SHP77 treated with DMSO at 0.1 percent for 48 hours (cell line): ENCODE results near the gene GDA.

Experiments used
- DNase-seq: peaks from one replicate; lab custom pipeline; 2025; lab: John Stamatoyannopoulos, UW

Gene GDA

DNA sequence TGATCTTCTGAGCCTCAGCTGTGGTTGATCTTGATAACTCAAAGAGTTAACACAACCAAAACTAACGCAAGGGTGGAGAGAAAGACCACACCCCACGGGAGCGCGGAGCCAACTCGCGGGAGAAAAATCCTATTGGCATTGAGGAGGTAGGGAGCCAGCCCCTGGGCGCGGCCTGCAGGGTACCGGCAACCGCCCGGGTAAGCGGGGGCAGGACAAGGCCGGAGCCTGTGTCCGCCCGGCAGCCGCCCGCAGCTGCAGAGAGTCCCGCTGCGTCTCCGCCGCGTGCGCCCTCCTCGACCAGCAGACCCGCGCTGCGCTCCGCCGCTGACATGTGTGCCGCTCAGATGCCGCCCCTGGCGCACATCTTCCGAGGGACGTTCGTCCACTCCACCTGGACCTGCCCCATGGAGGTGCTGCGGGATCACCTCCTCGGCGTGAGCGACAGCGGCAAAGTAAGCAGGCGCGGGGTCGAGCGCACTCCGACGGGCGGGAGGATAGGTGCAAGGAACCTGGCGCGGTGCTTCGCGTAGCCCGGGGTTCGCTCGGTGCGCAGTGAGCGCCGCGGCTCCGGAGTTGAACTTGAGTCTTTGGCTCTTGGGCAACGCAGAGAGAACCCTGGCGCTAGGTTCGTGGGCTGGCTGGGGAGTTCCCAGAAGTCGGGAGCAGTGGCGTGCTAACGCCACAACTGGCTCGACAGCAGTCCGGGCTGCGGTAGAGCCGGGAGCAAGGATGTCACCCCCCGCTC is at the start of gene GDA:
TSS of gene GDA (plus strand) at position 210 of the 745 bp plus-strand sequence. CDS start at position 330, 120 bp downstream.
- DNase-seq = no peak

DNA sequence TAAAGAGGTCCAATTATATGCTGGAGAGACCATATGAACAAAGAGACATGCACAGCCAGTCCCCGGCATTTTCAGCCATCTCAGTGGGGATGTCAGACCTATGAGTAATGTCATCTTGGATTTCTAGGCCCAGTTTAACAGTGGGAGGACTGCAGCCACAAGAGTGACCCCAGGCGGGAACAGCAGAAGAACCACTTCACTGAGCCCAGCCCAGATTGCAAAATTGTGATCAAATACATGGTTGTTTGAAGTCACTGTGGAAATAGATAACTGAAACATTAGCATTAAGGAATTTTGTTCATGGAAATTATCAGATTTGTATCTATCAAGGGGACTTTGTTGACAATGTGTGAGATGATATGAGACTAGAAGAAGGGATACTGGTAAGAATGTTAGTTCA is 46.7 kb upstream of the GDA start:
- DNase-seq = no peak

DNA sequence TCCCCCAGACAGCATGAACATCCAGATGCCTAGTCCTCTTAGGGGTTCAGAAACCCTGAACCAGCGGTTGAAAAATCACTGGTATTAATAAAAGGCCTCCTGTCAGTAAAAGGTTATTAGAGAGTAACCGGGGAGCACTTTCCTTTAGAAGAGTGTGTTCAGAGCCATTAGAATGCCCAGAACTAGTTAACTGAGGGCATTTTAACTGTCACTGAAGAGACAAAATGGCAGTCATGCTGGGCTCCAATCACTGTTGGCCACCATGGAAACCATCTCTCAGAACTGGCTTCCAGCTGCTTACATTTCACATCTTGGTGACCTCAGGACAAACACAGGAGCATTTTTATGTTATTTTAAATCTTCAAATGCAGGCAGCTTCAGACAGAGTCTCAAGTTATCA is 36.2 kb upstream of the GDA start:
- DNase-seq = no peak

DNA sequence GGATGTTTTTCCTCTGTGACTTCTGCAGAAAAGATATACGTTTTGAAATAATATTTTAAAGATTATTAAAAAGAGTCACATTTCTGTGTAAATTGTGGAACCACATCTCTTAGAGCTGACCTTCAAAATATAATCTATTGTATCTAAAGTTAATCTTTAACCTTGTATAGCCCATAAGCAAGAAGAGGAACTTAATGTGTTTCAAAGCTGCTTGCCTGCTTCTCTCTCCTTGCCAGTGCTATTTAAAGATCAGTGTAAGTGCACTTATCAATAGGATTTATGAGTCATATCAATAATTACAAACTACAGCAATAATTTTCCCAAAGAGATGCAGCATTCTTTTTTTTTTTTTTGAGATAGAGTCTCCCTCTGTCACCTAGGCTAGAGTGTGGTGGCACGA is 29.4 kb upstream of the GDA start:
- DNase-seq = no peak

DNA sequence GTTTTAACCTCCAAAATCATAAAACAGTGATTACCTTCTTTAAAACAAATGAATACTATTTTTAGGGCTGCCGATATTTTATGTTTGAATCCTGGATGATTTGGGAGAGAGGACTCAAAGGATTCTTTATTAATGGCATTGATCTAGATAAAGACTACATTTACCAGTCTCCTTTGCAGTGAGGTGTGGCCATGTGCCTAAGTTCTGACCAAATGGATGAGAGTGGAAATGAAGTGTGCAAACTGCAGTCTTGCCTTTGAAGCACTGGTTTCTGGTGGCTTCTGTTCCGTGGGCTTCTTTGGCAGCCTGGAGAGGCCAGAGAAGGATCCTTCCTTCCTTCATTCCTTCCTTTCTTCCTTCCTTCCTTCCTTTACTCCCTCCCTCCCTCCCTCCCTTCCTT is 24.3 kb upstream of the GDA start:
- DNase-seq = no peak

DNA sequence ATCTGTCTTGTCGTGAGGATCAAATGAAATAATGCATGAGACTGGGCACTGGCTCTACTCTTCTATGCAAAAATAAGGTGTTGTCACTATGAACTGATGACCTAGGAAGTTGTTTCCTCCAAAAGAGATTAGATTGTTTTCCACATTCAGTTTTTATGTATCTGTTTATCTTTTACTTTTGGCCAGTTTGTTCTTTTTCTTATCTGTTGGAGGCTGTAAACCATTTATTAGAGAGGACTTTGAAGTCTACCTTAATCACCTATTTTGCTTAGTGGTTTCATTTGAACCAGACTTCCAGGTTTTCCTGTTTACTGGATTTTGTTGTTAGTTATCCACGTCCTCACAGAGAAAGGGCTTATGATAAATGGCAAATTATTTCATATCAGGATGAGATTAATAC is 21.5 kb upstream of the GDA start:
- no peak for DNase-seq

DNA sequence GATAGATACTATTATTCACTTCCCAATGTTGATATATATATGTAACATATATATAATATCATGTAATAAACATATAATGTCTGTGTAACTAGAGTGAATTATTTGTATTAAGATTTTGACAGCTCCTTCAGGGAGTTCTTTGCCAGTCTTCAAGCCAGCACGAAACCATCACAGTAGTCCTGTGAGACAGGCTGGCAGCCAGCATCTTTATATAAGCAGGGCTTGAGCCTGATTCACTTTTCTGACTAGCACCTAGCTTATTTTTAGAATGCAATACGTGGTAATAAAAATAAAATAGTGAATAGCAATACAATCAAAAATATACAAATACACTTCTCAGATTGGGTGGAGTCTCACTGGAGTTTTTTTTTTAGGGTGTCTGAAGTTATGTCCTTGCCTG is 20.7 kb upstream of the GDA start:
- no peak for DNase-seq

DNA sequence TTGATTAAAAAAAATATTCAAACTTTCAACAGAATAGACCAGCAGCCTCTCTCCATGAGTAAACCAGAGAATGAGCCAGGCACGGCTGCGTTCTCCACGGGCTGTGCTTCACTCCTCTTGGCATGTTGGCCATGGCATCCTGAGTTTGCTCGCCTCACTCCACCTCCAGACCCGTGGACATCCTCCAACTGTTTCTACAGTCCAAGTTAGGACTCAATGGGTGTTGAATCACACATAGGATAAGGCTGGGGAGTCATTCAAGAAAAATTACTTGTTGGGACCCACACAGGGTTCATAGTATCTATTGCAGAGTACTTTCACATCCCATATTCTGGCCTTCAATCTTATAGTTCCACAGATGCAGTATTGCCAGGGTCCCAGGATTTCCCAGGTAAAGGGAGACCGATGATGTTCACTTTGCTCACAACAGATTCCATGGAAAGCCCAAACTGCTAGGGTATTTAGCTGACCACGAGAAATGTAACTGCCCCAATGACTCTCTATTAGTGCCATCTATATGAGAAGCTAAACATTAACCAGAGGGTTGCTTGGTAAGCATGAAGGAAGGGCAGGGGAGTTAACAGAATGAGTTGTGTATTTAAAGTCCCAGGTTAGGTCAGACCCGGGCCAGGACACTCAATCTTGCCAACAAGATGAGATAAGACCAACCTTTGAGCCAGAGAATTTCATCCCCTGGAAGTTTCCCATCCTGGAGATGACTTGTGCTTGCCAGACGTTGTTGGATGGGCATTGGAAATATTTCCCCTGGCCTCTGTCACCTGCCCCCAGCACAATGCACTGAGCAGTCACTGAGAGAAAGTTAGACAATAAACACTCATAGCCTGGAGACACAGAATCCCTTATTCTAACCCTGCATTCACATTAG is 19.7 kb upstream of the GDA start:
- no peak for DNase-seq

DNA sequence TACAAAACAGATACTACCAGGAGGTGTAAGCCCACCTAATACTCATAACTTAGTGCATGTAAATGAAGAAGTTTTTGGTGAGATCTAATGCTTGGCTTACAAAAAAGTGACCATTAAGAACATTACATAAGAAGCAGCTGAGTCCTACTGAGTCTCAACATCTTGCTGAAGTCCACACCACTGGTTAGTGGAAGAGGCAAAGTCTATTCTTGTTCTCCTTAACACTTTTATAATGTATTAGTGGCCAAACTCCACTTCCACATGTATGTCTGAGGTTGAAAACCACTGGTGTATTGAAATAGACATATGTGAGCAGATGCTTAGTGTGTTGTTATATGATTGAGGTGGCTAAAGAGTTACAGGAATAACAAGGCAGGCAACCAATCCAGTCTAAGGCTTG is 18.9 kb upstream of the GDA start:
- DNase-seq = no peak

DNA sequence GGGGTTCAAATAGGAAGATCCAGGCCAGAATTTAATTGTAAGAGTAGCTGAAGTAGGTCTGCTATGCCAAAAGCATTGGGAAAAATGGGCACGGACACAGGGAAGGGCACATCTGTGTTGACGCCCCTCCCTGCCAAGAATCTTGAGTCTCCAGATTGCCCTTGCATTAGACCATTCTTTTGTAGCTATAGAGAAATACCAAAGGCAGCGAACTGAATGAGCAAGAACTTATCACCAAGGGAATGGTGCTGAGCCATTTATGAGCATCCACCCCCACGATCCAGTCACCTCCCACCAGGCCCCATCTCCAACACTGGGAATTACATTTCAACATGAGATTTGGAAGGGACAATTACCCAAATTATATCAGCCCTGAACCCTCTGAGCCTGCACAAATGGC is 18.0 kb upstream of the GDA start:
- DNase-seq = no peak

DNA sequence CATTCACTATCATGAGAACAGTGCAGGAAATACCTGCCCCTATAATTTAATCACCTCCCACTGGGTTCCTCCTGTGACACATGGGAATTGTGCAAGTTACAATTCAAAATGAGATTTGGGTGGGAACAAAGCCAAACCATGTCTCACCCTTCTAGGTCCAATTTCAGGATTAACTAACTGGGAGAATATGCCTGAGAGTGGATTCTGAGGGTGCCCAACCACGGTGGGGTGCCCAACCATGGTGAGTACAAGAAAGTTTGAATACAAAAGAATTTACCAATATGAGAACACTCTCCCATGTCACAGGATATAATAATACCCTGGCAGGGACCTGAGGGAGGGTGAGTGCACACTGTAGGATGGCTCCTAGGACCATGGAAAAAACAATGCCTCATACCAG is 17.2 kb upstream of the GDA start:
- no peak for DNase-seq

DNA sequence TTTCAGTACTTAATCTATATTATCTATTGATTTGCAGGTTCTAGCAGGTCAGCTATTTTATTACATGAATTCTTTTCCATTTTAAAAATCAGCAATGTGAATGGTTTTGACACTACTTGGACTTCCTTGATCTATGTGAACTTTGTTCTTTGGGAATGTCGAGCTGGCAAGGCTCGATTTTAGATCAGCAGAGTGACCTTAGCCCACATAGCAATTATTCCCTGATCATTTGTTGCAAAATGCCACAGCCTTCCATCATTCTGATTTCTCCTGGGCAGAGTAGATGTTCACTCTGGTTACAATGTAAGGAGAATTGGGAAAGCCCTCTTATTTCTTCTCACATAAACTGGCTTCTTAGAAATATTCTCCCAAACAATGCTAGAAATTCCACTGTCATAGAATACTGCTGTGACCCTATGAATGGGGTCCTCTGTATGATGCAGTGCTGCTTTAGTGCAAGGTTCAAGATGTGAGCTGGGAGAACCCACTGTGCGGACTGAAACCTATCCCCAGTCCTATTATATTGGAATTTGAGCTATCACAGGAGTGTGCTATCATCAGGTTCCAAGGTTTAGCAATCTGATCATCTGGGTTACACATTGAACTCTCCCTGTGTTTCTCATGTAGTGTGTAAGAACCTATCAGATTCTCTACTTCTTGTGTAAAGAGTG is 15.7 kb upstream of the GDA start:
- no peak for DNase-seq

DNA sequence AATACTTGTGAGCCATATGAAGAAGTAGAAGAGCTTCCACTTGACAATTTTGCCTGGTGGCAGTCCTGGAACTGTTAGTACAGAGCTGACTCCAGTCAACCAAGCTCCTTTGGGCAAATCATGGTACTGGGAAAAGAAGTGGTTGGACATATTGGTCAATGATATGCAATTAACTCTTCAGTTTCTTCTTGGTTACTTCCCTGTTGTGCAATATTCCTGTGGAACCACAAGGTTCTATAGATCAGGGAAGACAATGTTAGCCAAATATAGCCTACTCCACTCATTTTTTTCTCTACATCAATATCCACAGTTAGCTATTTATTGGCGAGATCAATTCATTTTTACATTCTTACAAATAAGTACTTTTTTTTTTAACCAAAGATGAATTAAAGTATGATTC is 14.4 kb upstream of the GDA start:
- no peak for DNase-seq

DNA sequence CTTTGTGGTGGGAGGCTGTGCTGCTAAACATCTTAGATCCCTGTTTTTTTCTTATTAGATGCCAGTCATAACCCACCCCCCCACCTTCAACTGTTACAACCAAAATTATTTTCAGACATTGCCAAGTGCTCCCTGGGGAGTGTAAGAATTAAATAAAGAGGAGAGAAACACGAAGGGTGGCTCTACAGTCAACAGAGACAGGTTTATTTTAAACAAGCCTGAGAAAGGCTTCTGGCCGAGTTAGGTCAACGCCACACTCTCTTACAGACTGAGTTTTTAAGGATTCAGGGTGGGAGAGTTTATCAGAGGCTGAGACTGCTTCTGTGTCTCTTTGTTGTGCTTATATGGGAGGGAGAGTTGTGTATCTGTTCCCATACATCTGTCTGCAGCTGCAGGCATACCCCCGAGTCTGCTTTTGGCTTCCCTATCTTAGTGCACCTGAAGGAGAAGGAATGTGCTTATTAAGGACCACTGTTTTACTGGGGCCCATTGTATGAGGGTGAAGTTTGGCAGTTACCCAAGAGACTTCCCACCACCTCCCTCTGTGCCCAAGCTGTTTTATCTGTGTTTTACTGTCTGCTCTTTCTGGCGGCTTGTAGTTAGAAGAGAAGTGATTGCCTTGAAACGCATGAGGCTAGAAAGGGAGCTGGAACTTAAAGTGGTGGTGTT is 11.4 kb upstream of the GDA start:
- DNase-seq = no peak

DNA sequence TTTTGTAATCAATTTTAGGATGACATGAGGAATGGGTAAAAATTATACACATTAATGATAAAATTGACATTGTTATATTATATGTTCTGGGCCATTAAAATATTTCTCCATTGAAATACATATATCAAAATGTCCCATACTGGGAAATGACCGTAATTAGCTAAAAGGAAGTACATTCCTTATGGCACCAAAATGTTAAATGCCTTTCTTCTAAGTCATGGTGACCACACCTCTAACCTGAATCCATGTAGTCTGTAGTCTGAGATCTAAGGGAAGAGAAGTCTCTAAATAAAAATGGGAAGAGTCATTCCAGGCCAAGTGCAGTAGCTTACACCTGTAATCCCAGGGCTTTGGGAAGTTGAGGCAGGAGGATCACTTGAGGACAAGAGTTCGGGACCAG is 10.0 kb upstream of the GDA start:
- DNase-seq = no peak

DNA sequence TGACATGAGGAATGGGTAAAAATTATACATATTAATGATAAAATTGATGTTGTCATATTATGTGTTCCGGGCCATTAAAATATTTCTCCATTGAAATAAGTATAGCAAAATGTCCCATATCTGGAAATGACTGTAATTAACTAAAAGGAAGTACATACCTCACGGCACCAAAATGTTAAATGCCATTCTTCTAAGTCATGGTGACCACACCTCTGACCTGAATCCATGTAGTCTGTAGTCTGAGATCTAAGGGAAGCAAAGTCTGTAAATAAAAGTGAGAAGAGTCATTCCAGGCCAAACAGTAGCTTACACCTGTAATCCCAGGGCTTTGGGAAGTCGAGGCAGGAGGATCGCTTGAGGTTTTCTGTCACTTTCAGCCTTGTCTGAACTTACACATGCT is 8.7 kb upstream of the GDA start:
- DNase-seq = no peak

DNA sequence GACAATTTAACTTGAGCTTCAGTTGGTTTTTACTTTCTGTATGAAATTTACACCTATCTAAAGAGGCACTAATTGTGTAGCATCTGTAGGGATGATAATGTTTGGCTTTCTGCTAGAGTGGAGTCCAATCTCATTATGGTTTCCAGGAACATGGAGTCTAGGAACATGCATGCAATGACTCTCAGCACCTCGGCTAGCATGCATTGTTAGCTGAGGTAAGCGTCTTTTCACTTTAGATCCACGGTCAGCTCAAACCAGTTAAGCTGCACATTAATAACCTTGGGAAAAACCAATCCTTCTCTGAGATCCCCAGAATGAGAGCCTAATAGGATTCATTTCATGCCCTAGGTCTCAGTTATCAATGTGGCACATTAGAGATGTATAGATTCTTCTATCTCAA is 7.8 kb upstream of the GDA start:
- DNase-seq = no peak

DNA sequence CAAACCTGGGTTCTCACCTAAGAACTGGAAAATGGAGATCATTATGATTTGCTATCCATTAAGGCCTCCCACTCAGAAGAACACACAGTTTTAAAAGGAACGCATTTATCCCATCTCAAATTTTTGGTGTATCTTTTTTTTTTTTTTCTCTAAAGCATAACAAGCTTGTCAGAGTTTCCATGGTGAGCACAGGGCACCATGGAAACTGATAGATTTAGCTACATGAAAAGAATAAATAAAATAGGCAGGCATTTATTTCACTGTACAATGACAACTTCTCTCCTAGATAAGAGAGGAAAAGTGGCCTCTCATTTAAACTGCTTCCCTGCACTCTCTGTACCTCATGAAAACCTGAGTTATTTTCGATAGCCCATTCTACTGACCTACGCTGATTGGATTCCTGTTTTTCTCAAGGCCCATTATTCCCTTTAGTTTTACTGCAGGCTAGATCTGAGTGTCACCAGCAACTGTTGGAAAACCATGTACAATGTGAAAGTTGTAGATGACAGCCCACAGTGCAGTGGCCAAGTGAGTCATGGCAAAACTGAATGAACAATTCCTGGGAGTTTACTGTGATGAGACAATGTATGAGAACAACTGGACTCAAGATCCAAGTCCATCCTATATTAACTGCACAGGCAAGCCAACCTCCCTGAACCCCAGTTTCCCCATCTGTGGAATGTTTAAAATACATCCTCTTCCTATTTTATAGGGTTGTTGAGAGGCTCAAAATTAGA is 4.3 kb upstream of the GDA start:
- DNase-seq = no peak

DNA sequence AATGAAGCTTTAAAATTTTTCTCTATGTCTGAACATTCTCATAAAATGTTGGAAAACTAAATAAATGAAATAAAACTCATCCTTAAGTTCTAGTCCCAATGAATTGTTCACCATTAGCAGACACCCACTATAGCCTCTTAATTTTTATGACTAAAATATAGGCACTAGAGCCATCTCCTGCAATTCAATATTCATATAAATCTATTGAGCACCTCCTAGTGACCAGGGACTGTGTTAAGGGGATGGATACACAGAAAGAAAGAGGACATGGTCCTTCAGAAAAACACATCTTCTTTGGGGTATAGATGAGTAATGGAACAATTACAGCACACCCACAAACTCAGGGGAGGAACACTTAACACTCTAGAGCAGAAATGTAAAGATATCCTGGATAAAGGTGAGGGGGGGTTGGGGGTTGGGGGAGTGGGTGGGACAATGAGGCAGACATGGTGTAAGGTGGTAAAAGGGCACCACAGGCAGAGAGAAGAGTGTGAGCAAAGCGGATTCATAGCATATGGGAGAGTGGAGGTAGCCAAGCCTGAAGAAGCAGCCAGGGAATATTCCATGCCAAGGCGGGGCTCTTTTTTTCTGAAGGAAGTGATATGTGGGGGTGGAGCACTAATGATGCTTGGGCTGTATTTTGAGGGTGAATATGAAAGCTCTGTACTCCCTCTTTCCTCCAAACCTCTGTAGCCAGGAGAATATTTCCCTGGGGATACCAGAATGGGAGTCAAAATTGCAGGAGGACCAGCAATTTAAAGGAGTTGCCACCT is 3.3 kb upstream of the GDA start:
- DNase-seq = no peak

DNA sequence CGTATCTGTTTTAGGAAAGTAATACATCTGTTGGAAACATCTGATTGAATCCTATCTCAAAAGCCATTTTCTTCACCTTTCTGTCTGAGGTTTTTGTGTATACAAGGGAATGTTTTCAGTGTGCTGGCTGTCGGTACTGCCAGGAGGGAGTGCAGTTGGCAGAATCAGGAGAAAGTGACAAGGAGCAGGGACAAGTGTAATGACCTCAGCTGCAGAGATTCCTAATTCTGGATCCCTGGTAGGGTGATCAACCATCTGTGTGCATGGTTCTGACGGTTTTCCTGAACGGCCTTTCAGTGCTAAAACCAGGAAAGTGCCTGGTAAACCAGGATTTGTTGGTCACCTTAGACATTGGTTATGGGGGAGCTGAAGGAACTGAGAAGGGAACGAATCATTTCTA is 1.6 kb upstream of the GDA start:
- no peak for DNase-seq

DNA sequence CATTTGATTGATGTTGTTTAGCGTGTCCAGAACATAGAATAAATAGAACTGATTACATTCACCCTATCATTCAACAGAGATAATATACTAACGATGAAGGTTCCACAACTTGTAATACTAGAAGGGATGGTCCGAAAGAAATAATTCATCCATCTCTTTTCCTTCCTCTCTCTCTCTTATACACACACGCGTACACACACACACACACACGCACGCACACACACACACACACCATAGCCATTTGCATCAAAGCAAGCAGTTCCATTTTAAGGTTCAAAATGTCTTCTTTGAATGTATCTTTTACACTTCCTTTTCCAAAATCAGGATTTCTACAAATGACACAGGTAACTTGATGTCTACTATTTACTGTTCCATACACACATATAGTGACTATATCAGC is 887 bp downstream of the GDA start:
- no peak for DNase-seq
